ENCODE data around the gene SRA1. TPM values are rescaled to one million over a fixed set of nuclear protein-coding genes. Genes with fewer than 3 reads are reported as not detected.

Gene SRA1
- total RNA-seq, 1 experiment from 2014 or later: 50.9 TPM

Other genes with a start within 250 kb of the SRA1 start
- gene HBEGF, start 210.9 kb downstream of the SRA1 start, total RNA-seq (2014; rRNA removed; shearing (Covaris generic)): 28.3 and 40.1 TPM in 2 replicates
- not detected in 2 replicates for gene SLC4A9, start 197.3 kb downstream of the SRA1 start, total RNA-seq (2014; rRNA removed; shearing (Covaris generic))
- 47.9 and 69.4 TPM in 2 replicates for gene ANKHD1, start 155.6 kb downstream of the SRA1 start, total RNA-seq (2014; rRNA removed; shearing (Covaris generic))
- 1.3 TPM in 1 of 2 replicates, not detected in the other for gene EIF4EBP3, start 9.8 kb downstream of the SRA1 start, total RNA-seq (2014; rRNA removed; shearing (Covaris generic))
- 11.6 and 27.4 TPM in 2 replicates for gene APBB3, start 7.1 kb upstream of the SRA1 start, total RNA-seq (2014; rRNA removed; shearing (Covaris generic))
- 24.4 and 44.6 TPM in 2 replicates for gene SLC35A4, start 7.4 kb upstream of the SRA1 start, total RNA-seq (2014; rRNA removed; shearing (Covaris generic))
- not detected in 2 replicates for gene CD14, start 75.7 kb upstream of the SRA1 start, total RNA-seq (2014; rRNA removed; shearing (Covaris generic))
- 11.0 and 35.3 TPM in 2 replicates for gene TMCO6, start 82.0 kb upstream of the SRA1 start, total RNA-seq (2014; rRNA removed; shearing (Covaris generic))
- 75.7 and 84.8 TPM in 2 replicates for gene NDUFA2, start 90.2 kb upstream of the SRA1 start, total RNA-seq (2014; rRNA removed; shearing (Covaris generic))
- gene IK, start 90.4 kb upstream of the SRA1 start, total RNA-seq (2014; rRNA removed; shearing (Covaris generic)): 20.7 and 34.3 TPM in 2 replicates
- gene WDR55, start 107.4 kb upstream of the SRA1 start, total RNA-seq (2014; rRNA removed; shearing (Covaris generic)): 19.3 and 27.2 TPM in 2 replicates
- not detected in 2 replicates for gene DND1, start 116.1 kb upstream of the SRA1 start, total RNA-seq (2014; rRNA removed; shearing (Covaris generic))
- gene HARS1, start 133.9 kb upstream of the SRA1 start, total RNA-seq (2014; rRNA removed; shearing (Covaris generic)): 76.3 and 80.6 TPM in 2 replicates
- gene HARS2, start 134.0 kb upstream of the SRA1 start, total RNA-seq (2014; rRNA removed; shearing (Covaris generic)): 20.9 and 30.0 TPM in 2 replicates
- 34.1 and 43.1 TPM in 2 replicates for gene ZMAT2, start 143.0 kb upstream of the SRA1 start, total RNA-seq (2014; rRNA removed; shearing (Covaris generic))
- gene PCDHA1, start 228.7 kb upstream of the SRA1 start, total RNA-seq (2014; rRNA removed; shearing (Covaris generic)): 0.03 TPM in 1 of 2 replicates, not detected in the other
- gene PCDHA2, start 237.4 kb upstream of the SRA1 start, total RNA-seq (2014; rRNA removed; shearing (Covaris generic)): not detected in 2 replicates
- not detected in 2 replicates for gene PCDHA3, start 243.6 kb upstream of the SRA1 start, total RNA-seq (2014; rRNA removed; shearing (Covaris generic))
- gene PCDHA4, start 249.6 kb upstream of the SRA1 start, total RNA-seq (2014; rRNA removed; shearing (Covaris generic)): 4.2 and 5.4 TPM in 2 replicates

Measured in G401 (cell line).